HG02571 (cell line): ENCODE results near the gene SLC7A1.

Experiments
- ATAC-seq: cut with Tn5 transposase; IDR thresholded peaks from one replicate; pipeline ENCODE4 v1.9.1; 2021; ENCODE audit warnings: mild to moderate bottlenecking, moderate library complexity; ENCODE audit not compliant: unreplicated experiment

Gene SLC7A1

DNA sequence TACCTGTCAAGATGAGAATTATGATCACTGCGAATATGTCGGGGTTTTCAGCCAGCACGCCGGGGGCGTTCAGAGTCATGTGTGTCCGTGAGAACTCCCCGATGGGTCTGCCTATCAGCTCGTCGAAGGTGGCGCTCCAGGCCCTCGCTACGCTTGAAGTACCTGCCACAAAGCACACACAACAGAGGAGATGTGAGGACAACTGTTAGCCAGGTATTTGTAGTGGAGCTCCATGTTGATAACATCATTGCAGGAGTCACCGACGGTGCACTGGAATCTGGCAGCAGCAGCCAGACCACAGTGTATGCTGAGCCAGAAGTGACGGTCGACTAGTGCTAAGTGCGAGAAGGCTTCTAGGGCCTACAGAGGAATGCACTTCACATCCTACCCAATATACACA, 62.7 kb downstream of the SLC7A1 start:
- ATAC-seq, result no peak

DNA sequence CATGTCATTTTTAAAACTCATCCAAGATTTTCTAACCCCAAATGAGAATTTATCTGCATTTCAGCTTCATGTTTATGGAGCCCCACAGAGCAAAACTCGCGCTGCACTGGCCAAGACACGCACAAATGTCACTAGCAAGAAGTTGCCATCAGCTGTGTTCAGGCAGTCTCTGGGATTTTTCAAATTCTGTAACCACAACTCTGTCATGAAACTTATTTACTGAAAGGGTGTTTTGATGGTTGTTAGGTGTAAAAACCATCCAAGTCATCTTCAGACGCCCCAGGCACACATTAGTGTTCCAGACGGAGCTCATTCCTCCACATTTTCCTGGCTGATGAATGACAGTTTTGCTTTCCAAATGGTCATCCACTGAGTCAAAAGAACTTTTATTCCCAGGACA, 63.4 kb downstream of the SLC7A1 start:
- ATAC-seq, result no peak

DNA sequence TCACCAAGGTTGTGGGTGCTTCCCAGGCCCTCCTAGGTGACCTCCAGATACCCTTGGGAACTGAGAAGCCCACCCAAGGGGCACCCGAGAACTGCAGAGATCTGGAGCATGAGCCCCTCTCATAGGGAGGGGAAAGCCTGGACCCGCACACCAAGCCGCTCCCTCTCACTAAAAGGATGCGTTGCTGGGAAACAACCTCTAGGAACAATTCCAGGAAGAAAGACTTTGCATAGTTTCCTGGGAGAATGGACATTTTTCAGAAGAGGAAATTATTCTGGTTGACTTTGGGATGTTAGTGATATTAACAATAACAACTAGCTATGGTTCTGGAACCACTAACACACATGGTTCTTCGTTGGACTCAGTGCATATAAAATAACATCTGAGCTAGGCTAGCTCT, 64.6 kb downstream of the SLC7A1 start:
- no peak for ATAC-seq

- no peak for ATAC-seq
These were observed 65.7 kb downstream of the SLC7A1 start for GRCh38 chr13:29529754-29530153.

GRCh38 chr13:29527916-29528315, 67.6 kb downstream of the SLC7A1 start:
- ATAC-seq, result no peak

DNA sequence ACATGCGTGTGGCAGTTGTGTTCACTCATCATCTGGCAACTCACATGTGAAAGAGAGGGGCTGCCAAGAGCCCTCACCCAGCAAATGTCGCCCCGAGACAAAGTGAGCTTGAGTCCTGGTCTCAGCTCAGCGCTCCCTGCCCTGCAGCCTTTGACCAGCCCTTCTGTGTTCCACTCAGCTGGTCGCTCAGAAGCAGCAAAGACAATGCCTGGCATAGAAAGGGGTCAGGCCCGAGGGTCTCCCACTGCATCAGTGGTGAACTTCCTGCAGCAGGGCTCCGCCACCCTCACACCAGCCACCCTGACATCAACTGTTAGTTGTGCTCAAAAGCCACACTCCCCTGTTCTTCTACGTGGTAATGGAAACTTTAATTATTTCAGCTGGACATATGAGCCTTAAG, 68.0 kb downstream of the SLC7A1 start:
- no peak for ATAC-seq

DNA sequence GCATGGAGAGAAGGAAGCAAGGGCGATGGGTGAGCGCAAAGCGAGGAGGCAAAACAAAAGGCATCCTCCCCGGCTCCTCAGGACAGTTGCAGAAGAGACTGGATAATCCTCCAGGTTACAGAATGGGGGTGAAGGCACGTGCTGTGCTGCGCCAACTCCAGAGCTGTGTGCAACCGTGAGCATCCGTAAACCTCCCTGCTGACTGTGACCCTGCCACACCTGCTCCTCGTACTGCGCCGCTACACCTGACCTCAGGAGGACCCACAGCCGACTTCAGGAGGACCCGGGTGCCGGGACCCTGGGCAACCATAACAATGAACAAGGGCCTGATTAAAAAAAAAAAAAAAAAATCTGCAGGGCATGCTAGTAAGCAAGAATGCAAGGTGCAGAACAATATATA, 68.7 kb downstream of the SLC7A1 start:
- ATAC-seq, result no peak

DNA sequence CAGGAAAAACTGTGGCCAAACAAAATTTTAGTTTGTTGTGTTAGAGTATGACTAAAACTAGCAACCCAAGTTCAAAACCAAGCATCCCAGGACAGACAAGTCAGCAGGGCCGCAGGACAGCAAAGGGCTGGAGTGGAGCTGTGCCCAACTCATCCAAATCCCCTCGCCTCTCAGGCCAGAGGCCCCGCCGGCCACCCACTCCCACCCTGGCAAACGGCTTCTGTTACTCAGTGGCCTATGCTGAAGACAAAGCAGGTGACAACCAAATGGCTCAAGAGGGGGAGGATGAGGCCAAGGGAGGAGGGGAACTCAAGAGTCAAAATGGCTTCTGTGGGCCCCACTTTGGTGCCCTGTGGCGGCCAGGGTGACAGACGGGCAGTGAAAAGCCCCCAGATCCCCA, 69.7 kb downstream of the SLC7A1 start:
- no peak for ATAC-seq

DNA sequence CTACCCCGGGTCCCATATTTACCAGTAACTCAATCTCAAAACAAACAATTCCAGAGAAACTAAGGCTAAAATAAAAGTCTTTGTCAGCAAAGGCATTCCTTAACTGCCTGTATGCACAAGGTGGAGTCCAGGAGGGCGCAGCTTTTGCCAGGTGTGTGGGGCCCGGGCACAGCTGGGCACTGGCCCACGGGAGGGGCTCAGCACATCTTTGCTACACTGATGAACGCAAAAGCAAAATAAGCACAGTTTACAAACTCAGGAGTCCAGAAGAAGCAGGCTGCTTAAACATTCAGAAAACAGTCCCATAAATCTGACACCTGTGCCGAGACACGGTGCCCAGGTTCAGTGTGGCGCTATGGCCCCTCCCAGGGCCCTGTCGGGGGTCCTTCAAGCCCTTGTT, 70.8 kb downstream of the SLC7A1 start:
- no peak for ATAC-seq

DNA sequence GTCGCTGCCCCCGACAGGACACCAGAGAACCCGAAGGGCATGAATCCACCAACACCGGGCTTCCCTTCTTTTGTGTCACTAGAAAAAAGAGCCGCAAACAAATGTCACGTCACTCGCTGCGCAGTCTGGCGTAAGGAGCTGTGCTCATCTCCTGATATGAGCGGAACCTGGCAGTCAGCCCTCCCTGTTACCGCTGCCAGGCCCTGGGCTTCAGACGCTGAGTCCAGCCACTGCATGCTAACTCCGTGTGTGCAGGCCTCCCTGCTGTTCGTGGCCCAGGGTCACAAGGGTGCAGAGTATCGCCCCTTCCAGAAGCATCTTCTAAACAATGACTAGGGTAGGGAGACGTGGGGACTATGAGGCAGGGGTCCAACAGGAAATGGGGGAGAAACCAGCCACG, 71.3 kb downstream of the SLC7A1 start:
- ATAC-seq, result no peak

DNA sequence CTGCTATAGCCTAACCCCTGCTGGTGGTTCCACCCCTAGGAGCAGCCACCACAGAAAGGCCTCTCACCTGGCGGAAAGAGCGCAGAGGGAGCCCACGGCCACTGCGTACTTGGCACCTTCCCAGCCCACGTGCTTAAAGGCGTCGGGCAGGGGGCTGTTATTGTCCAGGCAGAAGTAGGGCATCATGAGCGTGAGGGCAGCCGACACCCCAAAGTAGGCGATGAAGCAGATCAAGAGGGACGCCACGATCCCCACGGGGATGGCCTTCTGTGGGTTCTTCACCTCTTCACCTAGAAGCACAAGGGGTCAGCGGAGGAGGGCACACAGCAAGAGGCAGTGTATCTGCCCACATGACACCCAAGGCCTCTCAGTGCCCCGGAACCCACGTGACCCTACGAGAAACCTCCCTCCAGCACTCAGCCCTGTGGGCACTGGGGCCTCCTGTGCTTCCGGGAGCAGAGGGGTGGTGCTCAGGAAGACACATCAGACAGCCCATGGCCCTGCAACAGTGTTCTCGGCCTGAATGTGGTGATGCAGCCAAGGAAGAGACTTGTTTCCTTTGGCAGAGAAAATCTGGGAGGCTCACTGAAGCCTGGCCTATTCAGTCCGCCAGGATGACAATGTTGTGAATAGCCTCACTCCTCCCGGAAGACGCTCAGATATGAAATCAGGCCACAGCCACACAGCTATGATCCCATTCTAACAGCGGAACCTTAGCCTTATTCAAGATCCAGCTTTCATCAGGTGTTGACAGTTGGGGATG, 72.1 kb downstream of the SLC7A1 start:
- no peak for ATAC-seq

DNA sequence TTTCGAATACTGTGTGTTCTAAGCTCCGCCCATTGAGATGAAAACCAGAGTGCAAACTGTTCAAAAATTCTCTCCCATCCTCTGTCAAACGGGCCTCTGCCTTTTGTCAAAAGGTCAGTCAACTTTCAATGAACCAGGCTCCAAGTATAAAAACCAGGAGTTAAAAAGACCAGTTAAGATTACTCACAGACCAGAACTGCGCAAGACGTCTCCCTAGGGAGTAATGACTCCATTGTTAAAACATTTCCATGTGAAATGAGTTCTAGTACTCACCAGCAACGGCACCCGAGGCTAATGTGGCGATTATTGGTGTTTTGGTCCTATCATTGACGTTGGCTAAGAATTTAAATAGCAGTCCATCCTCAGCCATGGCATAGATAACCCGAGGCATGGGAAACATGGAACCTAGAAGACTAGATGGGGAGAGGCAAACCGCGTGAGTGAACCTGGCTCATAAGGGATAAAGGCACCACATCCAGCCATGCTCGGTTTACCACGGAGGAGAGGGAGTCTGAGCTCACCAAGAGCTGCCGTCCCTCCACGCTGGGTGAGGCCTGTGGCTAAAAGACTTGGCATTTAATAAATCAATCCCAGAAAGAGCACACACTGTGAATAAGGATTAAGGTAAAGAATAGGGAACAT, 73.3 kb downstream of the SLC7A1 start:
- ATAC-seq, result no peak

- no peak for ATAC-seq
These were observed 74.2 kb downstream of the SLC7A1 start for GRCh38 chr13:29521336-29521735.

GRCh38 chr13:29520671-29521070, 74.8 kb downstream of the SLC7A1 start:
- no peak for ATAC-seq

DNA sequence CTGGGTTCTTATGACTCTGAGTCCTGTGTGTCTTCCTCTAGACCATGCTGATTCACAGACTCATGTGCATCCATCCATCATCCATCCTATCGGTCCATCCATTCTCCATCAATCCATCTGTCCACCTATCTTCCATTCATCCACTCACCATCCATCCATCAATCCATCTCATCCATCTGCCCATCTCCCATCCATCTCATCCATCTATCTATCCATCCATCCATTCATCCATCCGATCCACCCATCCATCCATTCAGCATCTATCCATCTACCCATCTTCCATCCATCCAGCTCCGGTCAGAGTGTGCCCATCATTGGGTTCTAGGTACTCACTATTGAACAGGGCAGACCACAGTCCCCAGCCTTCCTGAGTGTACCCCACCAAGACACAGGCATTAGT, 75.6 kb downstream of the SLC7A1 start:
- no peak for ATAC-seq

GRCh38 chr13:29516880-29517279, 78.6 kb downstream of the SLC7A1 start:
- ATAC-seq, result no peak

DNA sequence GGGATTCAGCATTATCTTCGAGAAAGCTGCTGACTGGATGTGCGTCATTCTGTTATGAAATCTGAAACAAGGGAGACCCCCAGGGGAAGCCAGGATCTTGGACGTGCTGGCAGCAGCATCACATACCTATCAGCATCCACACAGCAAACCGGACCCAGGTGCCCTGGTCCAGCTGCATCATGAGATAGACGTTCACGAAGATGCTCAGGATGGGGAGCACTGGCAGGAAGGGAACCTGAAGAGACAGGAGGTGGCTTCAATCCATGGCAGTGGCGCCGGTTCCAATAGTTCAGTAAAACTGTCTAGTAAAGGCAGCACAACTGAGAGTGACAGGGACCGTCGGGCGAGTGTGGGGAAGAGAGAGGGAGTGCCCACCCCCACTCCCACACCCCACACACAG, 79.5 kb downstream of the SLC7A1 start:
- no peak for ATAC-seq

DNA sequence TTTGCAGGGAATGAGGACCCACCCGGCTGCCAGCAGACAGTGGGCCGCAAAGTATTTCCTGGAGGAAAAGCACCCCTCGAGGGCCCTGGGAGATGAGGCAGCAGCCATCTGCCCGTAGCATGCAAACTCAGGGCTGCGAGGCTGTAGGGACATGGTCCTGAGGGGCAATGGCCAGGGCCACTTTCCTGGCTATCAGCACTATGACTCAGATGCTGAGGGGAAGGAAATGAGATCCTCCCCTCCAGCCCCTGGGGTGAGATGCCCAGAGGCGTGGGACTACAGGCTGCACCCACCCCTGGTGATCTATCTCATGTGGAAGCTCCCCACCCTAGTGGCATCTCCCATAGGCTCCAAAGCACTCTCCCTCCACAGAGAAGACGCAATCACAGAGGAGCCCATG, 80.1 kb downstream of the SLC7A1 start:
- ATAC-seq, result no peak

DNA sequence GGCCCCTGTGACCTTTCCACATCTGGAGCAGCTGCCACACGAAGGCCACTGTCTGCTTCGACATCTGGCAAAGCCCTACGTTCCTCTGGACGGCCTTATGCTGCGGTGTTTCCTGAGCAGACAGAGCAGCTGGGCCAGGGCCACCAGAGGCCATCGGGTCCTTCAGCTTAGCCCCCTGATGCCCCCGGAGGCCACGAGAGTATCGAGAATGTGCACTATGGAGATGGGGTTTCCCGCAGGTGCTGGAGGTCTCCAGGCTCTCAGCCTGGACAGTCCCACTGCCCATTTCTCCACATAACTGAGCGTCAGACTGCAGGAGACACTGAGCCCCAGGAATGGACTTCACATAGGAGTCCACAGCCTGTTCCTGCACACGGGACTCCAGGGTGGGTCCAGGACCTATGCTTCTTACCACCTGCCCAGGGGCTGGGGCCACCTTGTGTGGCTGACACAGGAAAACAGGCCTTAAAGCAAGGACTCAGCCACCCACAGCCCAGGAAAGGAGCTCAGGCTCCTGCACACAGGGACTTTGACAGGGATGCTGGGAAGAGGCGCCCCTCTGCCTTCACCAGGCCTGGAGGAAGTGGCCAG, 80.7 kb downstream of the SLC7A1 start:
- no peak for ATAC-seq

DNA sequence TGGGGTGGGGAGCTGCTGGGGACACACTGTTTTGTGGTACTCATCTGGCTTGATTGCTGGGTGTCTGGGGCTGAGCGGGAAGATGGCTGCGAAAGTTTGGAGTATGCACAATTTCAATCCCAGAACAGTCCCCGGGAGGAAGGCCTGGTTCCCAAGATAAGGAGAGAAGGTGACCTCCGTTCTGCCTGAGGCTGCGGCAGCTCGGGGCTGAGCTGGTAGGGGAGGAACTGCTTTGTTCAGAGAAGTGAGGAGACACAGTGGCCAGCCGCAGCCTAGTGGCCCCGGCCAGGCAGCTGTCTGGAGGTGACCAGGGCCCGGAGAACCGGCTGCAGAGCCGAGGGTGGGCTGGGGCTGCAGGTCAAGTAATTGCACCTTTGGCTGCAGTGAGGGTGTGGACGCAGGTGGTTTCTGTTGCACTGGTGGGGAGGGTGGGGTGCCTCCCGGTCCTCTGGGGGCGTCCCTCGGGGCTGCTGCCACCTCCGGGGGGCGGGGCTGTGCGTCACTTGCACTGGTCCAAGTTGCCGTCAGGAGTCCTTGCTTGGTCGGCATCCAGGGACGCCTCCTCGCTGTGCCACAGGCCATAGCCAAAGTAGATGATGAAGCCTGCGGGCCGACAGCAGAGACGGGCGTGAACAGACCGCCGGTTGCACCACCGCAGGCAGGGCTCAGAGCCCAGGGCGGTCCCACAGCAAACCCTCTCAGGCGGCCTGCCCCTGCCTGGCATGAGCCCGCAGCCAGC, 81.3 kb downstream of the SLC7A1 start:
- no peak for ATAC-seq
